NCI-H774 (cell line): Measurements from ENCODE around the gene SRF.
"Not testable (repeated sequence)": the region's sequence is repeated elsewhere in the genome, so short reads cannot be mapped to it uniquely, and the experiment has no call there.

Experiments used
- DNase-seq: peaks from one replicate; lab custom pipeline; 2025; lab: John Stamatoyannopoulos, UW

SRF gene

DNA sequence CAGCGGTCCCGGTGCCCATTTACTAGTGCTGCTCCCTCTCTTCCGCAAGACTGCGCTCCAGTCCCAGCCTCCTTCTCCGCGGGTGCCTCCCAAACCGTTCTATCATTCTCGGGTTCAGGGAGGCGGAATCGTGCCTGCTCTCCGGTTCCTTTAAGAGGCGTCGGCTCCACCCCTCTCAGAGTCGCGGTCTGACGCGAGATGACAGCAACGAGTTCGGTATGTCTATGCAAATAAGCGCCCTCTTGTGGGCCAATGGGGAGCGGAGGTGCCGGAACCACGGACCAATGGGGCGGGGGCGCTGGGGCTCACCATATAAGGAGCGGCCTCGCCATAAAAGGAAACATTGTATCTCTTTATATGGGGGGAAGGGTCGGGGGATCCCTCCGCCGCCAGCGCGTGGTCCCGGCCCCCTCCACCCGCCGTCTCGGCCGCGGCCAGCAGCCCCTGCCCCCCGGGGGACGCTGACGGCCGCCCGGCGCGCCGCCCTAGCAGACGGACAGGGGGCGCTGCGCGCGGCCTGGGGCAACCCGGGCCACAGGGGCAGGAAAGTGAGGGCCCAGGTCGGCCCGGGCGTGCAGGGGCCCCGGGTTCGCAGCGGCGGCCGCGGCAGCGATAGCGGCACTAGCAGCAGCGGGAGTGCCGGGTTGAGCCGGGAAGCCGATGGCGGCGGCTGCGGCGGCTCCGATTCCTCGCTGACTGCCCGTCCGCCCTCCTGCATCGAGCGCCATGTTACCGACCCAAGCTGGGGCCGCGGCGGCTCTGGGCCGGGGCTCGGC, at the start of gene SRF:
TSS of gene SRF (plus strand) at position 339 of the 776 bp plus-strand sequence. CDS start at position 727, 388 bp downstream.
- peak; percentile 97 for DNase-seq

DNA sequence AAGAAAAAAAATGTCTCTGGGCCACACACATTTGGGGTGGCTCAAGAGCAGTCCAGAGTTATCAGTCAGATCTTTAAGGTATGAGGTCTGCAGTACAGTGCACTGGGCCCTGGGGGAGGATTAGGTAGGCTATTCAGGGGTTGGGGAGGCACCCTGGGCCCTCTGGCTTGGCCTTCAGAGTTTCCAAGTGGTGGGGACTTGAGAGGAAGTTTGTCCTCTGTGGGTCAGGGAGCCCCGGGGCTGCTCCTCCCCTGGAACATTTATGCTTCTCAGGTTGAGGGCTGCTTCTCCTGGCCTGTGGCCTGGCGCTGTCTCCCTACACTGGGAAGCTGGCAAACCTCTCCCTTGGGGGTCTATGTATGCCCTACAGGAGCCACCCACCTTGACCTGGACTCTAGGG, 48.9 kb upstream of the SRF start:
- DNase-seq: no peak

- DNase-seq: no peak
These were observed 47.4 kb upstream of the SRF start for GRCh38 chr6:43123461-43124314.

- DNase-seq: no peak
These were observed 46.6 kb upstream of the SRF start for GRCh38 chr6:43124481-43124880.

- no peak for DNase-seq
These were observed 46.0 kb upstream of the SRF start for GRCh38 chr6:43125119-43125518.

- DNase-seq: no peak
These were observed 45.5 kb upstream of the SRF start for GRCh38 chr6:43125555-43125954.

DNA sequence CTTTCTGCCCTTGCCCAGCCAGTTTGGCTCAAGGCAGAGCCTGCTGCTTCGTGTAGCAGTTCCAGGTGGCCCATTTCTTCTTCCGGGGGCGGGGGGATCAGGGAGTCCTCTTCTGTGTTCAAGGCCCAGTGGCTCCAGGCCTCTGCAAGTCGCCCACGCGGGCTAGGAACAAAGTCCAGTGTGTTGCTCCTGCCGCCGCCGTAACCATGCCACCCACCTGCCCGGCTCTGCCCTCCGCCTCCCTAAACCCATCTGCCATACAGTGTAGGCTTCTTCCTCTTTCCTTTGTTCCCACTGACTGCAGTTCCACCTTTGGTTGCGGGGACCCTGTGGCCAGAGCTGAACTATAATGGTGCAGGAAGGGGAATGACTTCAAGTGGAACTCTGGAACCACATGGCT, 43.9 kb upstream of the SRF start:
- no peak for DNase-seq

DNA sequence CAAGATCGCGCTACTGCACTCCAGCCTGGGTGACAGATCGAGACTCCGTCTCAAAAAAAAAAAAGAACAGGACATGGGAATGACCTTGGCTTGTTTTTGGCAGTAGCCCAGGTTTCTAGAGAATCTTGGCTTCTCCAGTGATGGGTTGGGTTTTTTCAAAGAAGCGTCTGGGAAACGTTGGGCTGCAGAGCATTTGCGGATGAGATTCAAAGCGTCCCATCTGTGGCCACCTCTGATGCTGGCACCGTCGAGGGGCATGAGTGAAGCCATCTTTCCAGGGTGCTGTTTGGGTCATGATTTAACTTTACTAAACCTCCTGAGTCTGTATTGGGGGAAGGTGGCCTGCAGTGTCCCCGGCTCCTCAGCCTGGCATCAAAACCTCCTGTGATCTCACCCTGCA, 43.2 kb upstream of the SRF start:
- DNase-seq: no peak

DNA sequence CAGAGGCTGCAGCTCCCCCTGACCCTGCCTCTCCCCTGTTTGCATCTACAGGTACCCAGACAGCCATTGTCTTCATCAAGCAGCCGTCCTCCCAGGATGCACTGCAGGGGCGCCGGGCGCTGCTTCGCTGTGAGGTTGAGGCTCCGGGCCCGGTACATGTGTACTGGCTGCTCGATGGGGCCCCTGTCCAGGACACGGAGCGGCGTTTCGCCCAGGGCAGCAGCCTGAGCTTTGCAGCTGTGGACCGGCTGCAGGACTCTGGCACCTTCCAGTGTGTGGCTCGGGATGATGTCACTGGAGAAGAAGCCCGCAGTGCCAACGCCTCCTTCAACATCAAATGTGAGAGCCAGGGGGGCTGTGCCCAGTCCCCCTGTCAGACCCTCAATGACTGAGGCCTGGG, 42.1 kb upstream of the SRF start:
- no peak for DNase-seq

GRCh38 chr6:43129434-43130194, 41.5 kb upstream of the SRF start:
- no peak for DNase-seq

GRCh38 chr6:43130429-43130828, 40.6 kb upstream of the SRF start:
- DNase-seq: no peak

DNA sequence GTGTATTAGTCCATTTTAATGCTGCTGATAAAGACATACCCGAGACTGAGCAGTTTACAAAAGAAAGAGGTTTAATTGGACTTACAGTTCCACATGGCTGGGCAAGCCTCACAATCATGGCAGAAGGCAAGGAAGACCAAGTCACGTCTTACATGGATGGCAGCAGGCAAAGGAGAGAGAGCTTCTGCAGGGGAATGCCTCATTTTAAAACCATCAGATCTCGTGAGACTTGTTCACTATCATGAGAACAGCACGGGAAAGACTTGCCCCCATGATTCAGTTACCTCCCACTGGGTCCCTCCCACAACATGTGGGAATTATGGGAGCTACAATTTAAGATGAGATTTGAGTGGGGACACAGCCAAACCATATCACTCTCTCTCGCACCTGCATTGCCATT, 39.7 kb upstream of the SRF start:
- DNase-seq: not testable (repeated sequence)

DNA sequence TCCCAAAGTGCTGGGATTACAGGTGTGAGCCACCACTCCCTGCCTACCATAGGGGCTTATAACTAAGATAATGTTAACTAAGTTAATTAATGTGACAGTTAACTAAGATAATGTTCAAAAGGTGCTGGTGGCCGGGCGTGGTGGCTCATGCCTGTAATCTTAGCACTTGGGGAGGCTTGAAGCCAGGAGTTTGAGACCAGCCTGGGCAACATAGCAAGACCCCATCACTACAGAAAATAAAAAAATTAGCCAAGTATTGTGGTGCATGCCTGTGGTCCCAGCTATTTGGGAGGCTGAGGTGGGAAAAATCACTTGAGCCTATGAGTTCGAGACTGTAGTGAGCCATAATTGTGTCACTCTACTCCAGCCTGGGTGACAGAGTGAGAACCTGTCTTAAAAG, 32.8 kb upstream of the SRF start:
- no peak for DNase-seq

DNA sequence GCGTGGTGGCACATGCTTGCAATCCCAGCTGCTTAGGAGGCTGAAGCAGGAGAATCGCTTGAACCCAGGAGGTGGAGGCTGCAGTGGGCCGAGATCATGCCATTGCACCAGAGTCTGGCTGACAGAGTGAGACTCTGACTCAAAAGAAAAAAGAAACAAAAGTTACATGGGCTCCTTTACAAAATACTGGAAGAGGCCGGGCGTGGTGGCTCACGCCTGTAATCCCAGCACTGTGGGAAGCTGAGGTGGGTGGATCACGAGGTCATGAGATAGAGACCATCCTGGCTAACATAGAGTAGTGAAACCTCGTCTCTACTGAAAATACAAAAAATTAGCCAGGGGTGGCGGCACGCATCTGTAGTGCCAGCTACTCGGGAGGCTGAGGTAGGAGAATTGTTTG, 31.1 kb upstream of the SRF start:
- not testable (repeated sequence) for DNase-seq

GRCh38 chr6:43141644-43142043, 29.4 kb upstream of the SRF start:
- no peak for DNase-seq

GRCh38 chr6:43142101-43142500, 29.0 kb upstream of the SRF start:
- DNase-seq: no peak

DNA sequence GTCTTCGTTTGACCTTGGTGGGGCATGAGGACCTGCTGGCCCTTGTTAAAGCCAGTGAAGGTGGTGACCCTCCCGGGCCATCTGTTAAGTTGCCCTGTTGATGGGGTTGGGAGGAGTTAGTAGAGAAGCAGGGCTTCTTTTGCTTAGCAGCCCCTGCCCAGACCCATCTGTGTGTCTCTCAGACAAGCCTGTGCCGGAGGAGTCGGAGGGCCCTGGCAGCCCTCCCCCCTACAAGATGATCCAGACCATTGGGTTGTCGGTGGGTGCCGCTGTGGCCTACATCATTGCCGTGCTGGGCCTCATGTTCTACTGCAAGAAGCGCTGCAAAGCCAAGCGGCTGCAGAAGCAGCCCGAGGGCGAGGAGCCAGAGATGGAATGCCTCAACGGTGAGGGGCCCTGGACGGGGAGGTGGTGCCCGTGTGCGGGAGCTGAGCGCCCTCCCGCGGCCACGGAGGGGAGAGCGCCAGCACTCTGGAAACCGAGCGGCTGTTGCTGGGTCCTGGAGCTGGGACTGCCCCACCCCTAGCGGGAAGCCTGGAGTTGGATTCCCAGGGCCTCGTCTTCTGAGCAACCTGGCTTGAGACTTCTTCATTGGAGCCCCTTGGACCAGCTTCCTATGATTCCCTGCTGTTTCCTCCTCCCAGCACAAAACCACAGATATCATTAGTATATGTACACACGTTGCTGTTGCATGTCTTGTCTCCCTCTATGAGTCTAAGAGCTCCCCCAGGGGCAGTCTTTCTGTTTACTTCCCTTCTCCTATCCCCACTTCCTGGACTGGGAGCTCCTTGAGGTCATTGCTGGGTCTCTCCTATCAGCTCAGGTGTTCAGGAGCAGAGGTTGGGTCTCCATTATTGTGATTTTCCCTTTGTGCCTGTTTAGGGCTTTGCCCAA, 27.6 kb upstream of the SRF start:
- peak; percentile 53 for DNase-seq

GRCh38 chr6:43144879-43145278, 26.2 kb upstream of the SRF start:
- no peak for DNase-seq

GRCh38 chr6:43146261-43146660, 24.8 kb upstream of the SRF start:
- DNase-seq: no peak

- no peak for DNase-seq
These were observed 24.1 kb upstream of the SRF start for GRCh38 chr6:43146709-43147688.
